Ovary (tissue), 9 donors: ENCODE measurements around the gene TFDP1. TPM values are rescaled to one million over a fixed set of nuclear protein-coding genes. Genes with fewer than 3 reads are reported as not detected.

Source experiments
- DNase-seq, 5 donors: peaks; one replicate each; pipeline ENCODE4 v3.0.0-alpha.2; 2019 to 2020
- H3K27ac ChIP-seq, 2 donors: fragments of 200-600 bp; one replicate each; pipeline versions ENCODE4 v1.5.1 to v1.8.0; 2019 to 2022
- H3K27me3 ChIP-seq: fragments of 200-600 bp; one replicate; pipeline ENCODE4 v1.8.0; 2022
- H3K36me3 ChIP-seq: fragments of 200-600 bp; sonication (generic); one replicate; pipeline ENCODE4 v1.5.1; 2019
- H3K4me1 ChIP-seq: one replicate; pipeline ENCODE4 v1.8.1; 2013; ENCODE audit warnings: mild to moderate bottlenecking, moderate library complexity; ENCODE audit not compliant: insufficient read depth
- H3K4me3 ChIP-seq: fragments of 200-600 bp; sonication (generic); one replicate; pipeline ENCODE4 v1.5.1; 2017
- H3K9me3 ChIP-seq, 2 donors: fragments of 200-600 bp in 1 of 2; sonication (generic) in 1 of 2; one replicate each; pipeline versions ENCODE4 v1.5.1 to v1.8.1; 2013 to 2019; ENCODE audit warnings: mild to moderate bottlenecking in 1 of 2, moderate library complexity in 1 of 2
- EP300 ChIP-seq: sonication (generic); formaldehyde crosslinking; IDR thresholded peaks from one replicate; pipeline ENCODE4 v1.6.1; 2017; ENCODE audit warnings: antibody characterized with exemption
- POLR2A ChIP-seq: fragments of 450-650 bp; IDR thresholded peaks from one replicate; pipeline ENCODE4 v1.6.1; 2017; ENCODE audit warnings: antibody characterized with exemption, mild to moderate bottlenecking, moderate library complexity
- WGBS, 3 donors: extraction: QIAGEN DNeasy Blood & Tissue Kit in 1 of 3; methylation state at CpG; one replicate each; pipeline versions ENCODE4 v1.1.5 to v1.1.7; 2013 to 2017; 5-methylcytosine and 5-hydroxymethylcytosine counted together
- intact Hi-C, 4 donors: fragments of 100-400 bp; cut with DNase I; formaldehyde crosslinking; loops; one replicate each; pipeline versions ENCODE4 v1.11.0 to v1.15.1; 2022 to 2023
- polyA plus RNA-seq, 2 donors: library from polyadenylated mRNA; stranded (reverse); fragments of 200-250 nt in 1 of 2; fragments of 350-450 nt in 1 of 2; fragmentation: Illumina TruSeq in 1 of 2; extraction: RNeasy Lipid Tissue Mini Kit (QIAGEN cat#74804) in 1 of 2; gene quantifications; one replicate each; pipeline ENCODE4 v1.2.3, GENCODE V29; 2013 to 2014
- total RNA-seq, 7 donors: library from RNA; depleted of rRNA in 2 of 7; stranded (reverse); fragments of >200 nt in 2 of 7; fragmentation: NEBNext Ultra II Directional in 3 of 7; extraction: Animal tissue kit (Norgen Biotek cat#: 25700) in 3 of 7; gene quantifications; one replicate each; pipeline versions ENCODE4 v1.1.0 to v1.2.4, GENCODE V29; 2016 to 2023
- TF ChIP-seq, protein P1 (sequence below), 3 donors: fragments of 450-650 bp in 2 of 3; fragments of 200-600 bp in 1 of 3; IDR thresholded peaks; one replicate each; pipeline versions ENCODE4 v1.5.1 to v1.8.0; 2016 to 2022; ENCODE audit warnings: antibody characterized with exemption in 3 of 3, mild to moderate bottlenecking in 1 of 3
- donor health status: DM: no; HTN: no; CAD: no; lungs with moderate emphysema.
- donor health status: DM: no; HTN: no; CAD: no.
- donor health status: Bipolar disorder and iron deficiency.
- donor health status: DM: yes; HTN: yes; CAD: no.
- donor health status: DM: no; HTN: no; CAD: no.
- donor health status: DM: yes; HTN: yes; CAD: no.

The TFDP1 gene
- total and polyA plus RNA-seq, 9 donors: 8.8 to 45.6 (median 33.8) TPM

DNA sequence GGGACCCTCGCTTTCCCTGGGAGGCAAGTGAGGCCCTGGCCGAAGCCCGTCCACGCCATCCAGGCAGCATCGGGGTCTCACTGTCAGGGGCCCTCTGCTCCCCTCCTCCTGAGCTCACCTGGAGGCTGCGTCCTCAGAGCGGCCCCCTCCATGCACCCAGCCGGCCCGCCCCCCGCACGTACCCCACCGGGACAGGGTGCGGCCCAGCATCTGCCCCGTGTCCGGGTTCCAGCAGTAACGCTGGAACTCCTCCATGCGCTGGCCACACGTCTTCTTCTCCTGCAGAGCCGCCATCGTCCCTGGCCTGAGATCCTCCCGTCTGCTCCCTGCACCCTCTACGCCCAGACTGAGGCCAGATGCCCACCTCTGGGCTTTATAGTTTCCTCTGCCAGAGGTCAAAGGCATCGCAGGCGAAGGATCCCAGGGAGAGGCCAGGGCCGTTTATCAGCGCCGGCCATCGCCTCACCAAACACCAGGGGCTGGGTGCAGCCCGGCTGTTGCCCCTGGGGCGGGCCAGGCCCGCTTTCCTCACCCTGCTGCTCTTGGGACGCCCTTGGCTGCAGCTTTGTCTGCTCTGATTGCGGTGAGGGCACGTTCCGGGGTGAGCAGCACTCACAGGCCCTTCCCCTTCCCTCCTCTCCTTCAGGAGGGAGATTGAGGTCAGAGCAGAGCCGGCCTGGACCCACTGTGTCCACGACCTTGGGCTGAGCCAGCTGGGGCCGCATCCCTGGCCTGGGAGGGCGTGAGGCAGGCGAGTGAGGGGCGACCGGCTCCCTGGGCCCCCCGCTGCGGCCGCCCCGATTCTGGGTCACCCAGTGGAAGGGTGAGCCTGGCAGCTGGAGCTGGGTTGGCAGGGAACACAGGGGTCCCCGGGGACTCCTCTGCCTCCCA, 73.5 kb downstream of the TFDP1 start, which contains the start of gene ATP4B:
TSS of gene ATP4B (minus strand) at position 348 of the 891 bp plus-strand sequence. CDS start at position 294, 54 bp downstream.
- Histone ChIP-seq H3K4me1 (no peaks in the 10 kb centered on the region), H3K27ac (no peak within 1 kb of the TSS), H3K9me3 (no peaks in the 10 kb centered on the region), H3K36me3 (no peaks in the 10 kb centered on the region), H3K27me3 (no peaks in the 10 kb centered on the region), H3K4me3 (no peak within 1 kb of the TSS)
- intact Hi-C loops: no loop called here
- WGBS, 3 donors: 68 to 75% (median 71%) methylated on average over 45 to 47 of the region's 47 CpGs
- TF ChIP-seq, protein P1, sequence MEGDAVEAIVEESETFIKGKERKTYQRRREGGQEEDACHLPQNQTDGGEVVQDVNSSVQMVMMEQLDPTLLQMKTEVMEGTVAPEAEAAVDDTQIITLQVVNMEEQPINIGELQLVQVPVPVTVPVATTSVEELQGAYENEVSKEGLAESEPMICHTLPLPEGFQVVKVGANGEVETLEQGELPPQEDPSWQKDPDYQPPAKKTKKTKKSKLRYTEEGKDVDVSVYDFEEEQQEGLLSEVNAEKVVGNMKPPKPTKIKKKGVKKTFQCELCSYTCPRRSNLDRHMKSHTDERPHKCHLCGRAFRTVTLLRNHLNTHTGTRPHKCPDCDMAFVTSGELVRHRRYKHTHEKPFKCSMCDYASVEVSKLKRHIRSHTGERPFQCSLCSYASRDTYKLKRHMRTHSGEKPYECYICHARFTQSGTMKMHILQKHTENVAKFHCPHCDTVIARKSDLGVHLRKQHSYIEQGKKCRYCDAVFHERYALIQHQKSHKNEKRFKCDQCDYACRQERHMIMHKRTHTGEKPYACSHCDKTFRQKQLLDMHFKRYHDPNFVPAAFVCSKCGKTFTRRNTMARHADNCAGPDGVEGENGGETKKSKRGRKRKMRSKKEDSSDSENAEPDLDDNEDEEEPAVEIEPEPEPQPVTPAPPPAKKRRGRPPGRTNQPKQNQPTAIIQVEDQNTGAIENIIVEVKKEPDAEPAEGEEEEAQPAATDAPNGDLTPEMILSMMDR (IDR thresholded peaks at IDR 0.05): no peak
- TF ChIP-seq EP300: no peak
- DNase-seq: peak in 3 of 5 donors; percentile 6 to 21 (median 12)

DNA sequence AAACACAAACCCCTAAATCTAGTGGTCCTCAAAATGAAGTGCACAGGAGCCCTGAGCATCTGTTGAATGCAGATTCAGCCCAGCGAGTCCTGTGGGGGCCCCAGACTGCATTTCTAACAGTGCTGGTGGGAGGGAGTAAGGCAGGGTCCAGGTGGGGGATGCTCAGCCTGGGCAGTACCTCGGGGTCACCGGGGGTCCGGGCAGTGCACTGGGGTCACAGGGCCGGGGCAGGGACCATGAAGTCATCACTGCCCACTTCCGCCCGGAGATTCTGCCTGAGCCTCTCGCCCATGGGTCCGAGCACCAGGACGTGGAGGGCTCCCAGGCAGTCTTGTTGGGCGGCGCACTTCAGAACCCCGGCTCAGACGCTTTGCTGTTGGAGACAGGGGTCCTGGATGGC, 74.3 kb downstream of the TFDP1 start:
- Histone ChIP-seq H3K9me3 (no peaks in the 10 kb centered on the region), H3K4me3 (no peak overlapping the region), H3K27ac (no peak overlapping the region), H3K27me3 (no peaks in the 10 kb centered on the region), H3K4me1 (no peaks in the 10 kb centered on the region), H3K36me3 (no peaks in the 10 kb centered on the region)
- TF ChIP-seq POLR2A (no peak), EP300 (no peak)
- TF ChIP-seq, protein P1 (IDR thresholded peaks at IDR 0.05): no peak
- intact Hi-C loops: no loop called here
- peak in 3 of 5 donors; percentile 5 to 26 (median 7) for DNase-seq
- WGBS, 3 donors: 65 to 80% (median 67%) methylated on average over 7 to 14 of the region's 14 CpGs

DNA sequence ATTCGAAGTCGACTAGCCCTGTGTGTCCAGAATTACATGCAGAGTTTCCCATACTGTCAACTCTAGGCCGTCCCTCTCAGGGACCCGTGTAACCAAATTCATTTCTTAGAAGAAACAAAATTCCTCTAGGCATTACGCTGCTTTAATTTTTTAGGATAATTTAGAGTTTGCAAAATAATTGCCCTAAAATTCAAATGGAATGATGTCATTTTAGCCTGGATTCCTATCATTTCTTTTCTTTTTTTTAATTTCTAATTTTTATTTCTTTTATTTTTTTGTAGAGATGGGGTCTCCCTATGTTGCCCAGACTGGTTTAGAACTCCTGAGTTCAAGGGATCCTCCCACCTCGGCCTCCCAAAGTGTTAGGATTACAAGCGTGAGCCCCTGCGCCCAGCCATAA, 74.8 kb downstream of the TFDP1 start:
- WGBS, 3 donors: 87 to 93% (median 90%) methylated on average over 8 of the region's 8 CpGs
- no peaks in the 10 kb centered on the region for H3K4me1 ChIP-seq
- no peak overlapping the region for H3K4me3 ChIP-seq
- H3K27ac ChIP-seq: no peak overlapping the region
- H3K9me3 ChIP-seq: no peaks in the 10 kb centered on the region
- TF ChIP-seq POLR2A (no peak), EP300 (no peak)
- TF ChIP-seq, protein P1 (IDR thresholded peaks at IDR 0.05): no peak
- intact Hi-C loops: no loop called here
- H3K36me3 ChIP-seq: no peaks in the 10 kb centered on the region
- no peak for DNase-seq
- no peaks in the 10 kb centered on the region for H3K27me3 ChIP-seq

DNA sequence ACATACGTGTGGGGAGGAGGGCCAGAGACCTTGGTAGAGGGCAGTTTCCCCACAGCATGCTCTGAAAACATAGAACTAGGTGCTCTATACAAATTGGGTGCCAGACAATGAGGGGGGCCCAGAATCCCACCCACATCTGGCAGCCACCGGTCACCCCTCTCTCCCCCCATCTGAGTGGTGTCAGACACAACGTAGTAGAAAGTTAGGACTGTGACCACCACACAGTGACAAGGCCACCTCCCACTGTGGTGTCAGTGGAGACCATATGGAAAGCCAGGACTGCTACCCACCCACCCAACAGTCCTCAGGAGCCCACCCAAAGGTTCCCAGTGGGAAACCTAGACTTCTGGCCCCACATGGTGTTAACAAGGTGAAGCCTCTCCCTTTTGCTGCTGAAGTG, 75.5 kb downstream of the TFDP1 start:
- Histone ChIP-seq H3K27me3 (no peaks in the 10 kb centered on the region), H3K27ac (no peak overlapping the region), H3K4me1 (no peaks in the 10 kb centered on the region), H3K9me3 (no peaks in the 10 kb centered on the region), H3K4me3 (no peak overlapping the region), H3K36me3 (no peaks in the 10 kb centered on the region)
- DNase-seq: no peak
- TF ChIP-seq POLR2A (no peak), EP300 (no peak)
- TF ChIP-seq, protein P1 (IDR thresholded peaks at IDR 0.05): no peak
- 74 to 85% (median 76%) methylated on average over 3 of the region's 3 CpGs for WGBS, 3 donors
- intact Hi-C loops: no loop called here
